Spleen (tissue), 7 donors: Measurements from ENCODE around the gene TTC39B.

Experiments used
- CTCF ChIP-seq, 11 experiments: fragments of 200-600 bp in 7 of 11; fragments of 450-650 bp in 4 of 11; sonication (generic) in 4 of 11; IDR thresholded peaks in 8 of 11; conservative IDR thresholded peaks in 3 of 11; 1 replicate in 7 of 11; 2 replicates in 4 of 11; pipeline versions ENCODE4 v1.4.0 to v1.8.0; 2016 to 2021; ENCODE audit warnings: antibody characterized with exemption in 11 of 11, inconsistent platforms in 4 of 11, mild to moderate bottlenecking in 1 of 11
- POLR2A ChIP-seq, 3 donors: fragments of 450-650 bp; IDR thresholded peaks; one replicate each; pipeline ENCODE4 v1.5.1; 2017; ENCODE audit warnings: antibody characterized with exemption in 3 of 3, mild to moderate bottlenecking in 1 of 3
- POLR2AphosphoS5 ChIP-seq, 3 donors: sonication (generic); formaldehyde crosslinking; IDR thresholded peaks; one replicate each; pipeline ENCODE4 v1.5.1; 2017; ENCODE audit warnings: antibody characterized with exemption in 3 of 3
- donor health status: DM: no; HTN: no; CAD: no; lungs with moderate emphysema.
- donor health status: DM: no; HTN: no; CAD: no.
- donor health status: DM: no; HTN: no; CAD: no.

- TF ChIP-seq CTCF (IDR thresholded peaks at IDR 0.05 in 8 of 11, conservative IDR thresholded peaks at IDR 0.05 in 3 of 11), result no peak
- no peak for TF ChIP-seq POLR2A (IDR thresholded peaks at IDR 0.05)
- TF ChIP-seq POLR2AphosphoS5 (IDR thresholded peaks at IDR 0.05), result no peak
Observed at GRCh38 chr9:15306068-15306756, 804 bp downstream of the TTC39B start.
